ENCODE results near the gene SLC35E4.
A peak's percentile ranks its signal among the peaks of the same experiment; 100 is the strongest.

The SLC35E4 gene

GRCh38 chr22:30694640-30695350 lies 59.2 kb downstream of the SLC35E4 start, which contains the start of gene OSBP2:
Gene OSBP2, plus strand, starts transcription at chr22:30694874. Its CDS starts 36 bp downstream, at chr22:30694910.
- Histone ChIP-seq H2BK12ac (ENCODE audit: low read length) (no peak within 1 kb of the TSS), H4K12ac (ENCODE audit: low read depth, low read length) (peak within 1 kb of the TSS; percentile 63), H2BK120ac (ENCODE audit: insufficient read depth, low read length, poor library complexity) (no peak within 1 kb of the TSS), H3K9me3 (ENCODE audit: insufficient read depth, low read depth, low read length) (peaks cover 4% of the 10 kb centered on the region), H4K8ac (ENCODE audit: low read depth, low read length) (peak within 1 kb of the TSS; percentile 72), H3K79me1 (ENCODE audit: low read length) (peaks cover 4% of the 10 kb centered on the region), H3K23ac (ENCODE audit: low read length) (no peak within 1 kb of the TSS), H3K18ac (ENCODE audit: low read length) (peak within 1 kb of the TSS; percentile 87), H3K4me2 (ENCODE audit: low read length) (peak within 1 kb of the TSS; percentile 85), H3K9ac (ENCODE audit: low read length) (no peak within 1 kb of the TSS), H3K4me1 (ENCODE audit: control insufficient read depth in 1 of 2, insufficient read depth in 2 of 2, low read length in 2 of 2) (peaks cover 0 to 5% of the 10 kb centered on the region in 2 experiments), H4K91ac (ENCODE audit: low read depth, low read length) (peak within 1 kb of the TSS; percentile 15), H3K4me3 (ENCODE audit: low read depth, low read length) (peak within 1 kb of the TSS; percentile 73), H2BK5ac (ENCODE audit: low read depth, low read length, poor library complexity) (no peak within 1 kb of the TSS), H3K27ac (ENCODE audit: low read depth, low read length) (no peak within 1 kb of the TSS), H3K36me3 (ENCODE audit: control insufficient read depth in 1 of 2, insufficient read depth in 2 of 2, low read length in 2 of 2) (no peaks in the 10 kb centered on the region), H3K4ac (ENCODE audit: low read depth, low read length) (no peak within 1 kb of the TSS), H3K79me2 (ENCODE audit: control insufficient read depth, insufficient read depth, low read length, poor library complexity) (no peaks in the 10 kb centered on the region), H3K14ac (ENCODE audit: low read length) (peak within 1 kb of the TSS; percentile 29), H2AK5ac (ENCODE audit: low read length) (no peak within 1 kb of the TSS), H2AFZ (ENCODE audit: insufficient read depth, low read length, poor library complexity) (peak within 1 kb of the TSS; percentile 85), H3K27me3 (ENCODE audit: insufficient read depth, low read length) (peaks cover 16% of the 10 kb centered on the region)
- no CpG with 5 or more reads among the region's 88 CpGs for WGBS (ENCODE audit: extremely low coverage, insufficient coverage, insufficient read length)
- peak in 1 of 2 donors; percentile 18 for DNase-seq

- Histone ChIP-seq H3K79me1 (ENCODE audit: low read length) (peaks cover 4% of the 10 kb centered on the region), H3K36me3 (ENCODE audit: control insufficient read depth in 1 of 2, insufficient read depth in 2 of 2, low read length in 2 of 2) (no peaks in the 10 kb centered on the region), H3K4me1 (ENCODE audit: control insufficient read depth in 1 of 2, insufficient read depth in 2 of 2, low read length in 2 of 2) (peaks cover 0 to 5% of the 10 kb centered on the region in 2 experiments), H3K27ac (ENCODE audit: low read depth, low read length) (no peak overlapping the region), H3K4me2 (ENCODE audit: low read length) (peak overlapping the region; percentile 60), H4K8ac (ENCODE audit: low read depth, low read length) (no peak overlapping the region), H3K23ac (ENCODE audit: low read length) (no peak overlapping the region), H4K12ac (ENCODE audit: low read depth, low read length) (no peak overlapping the region), H4K91ac (ENCODE audit: low read depth, low read length) (no peak overlapping the region), H3K79me2 (ENCODE audit: control insufficient read depth, insufficient read depth, low read length, poor library complexity) (no peaks in the 10 kb centered on the region), H2BK12ac (ENCODE audit: low read length) (no peak overlapping the region), H3K27me3 (ENCODE audit: insufficient read depth, low read length) (peaks cover 16% of the 10 kb centered on the region), H3K14ac (ENCODE audit: low read length) (no peak overlapping the region), H2AK5ac (ENCODE audit: low read length) (no peak overlapping the region), H2BK5ac (ENCODE audit: low read depth, low read length, poor library complexity) (no peak overlapping the region), H3K9me3 (ENCODE audit: insufficient read depth, low read depth, low read length) (peaks cover 4% of the 10 kb centered on the region), H2AFZ (ENCODE audit: insufficient read depth, low read length, poor library complexity) (no peak overlapping the region), H3K18ac (ENCODE audit: low read length) (no peak overlapping the region), H3K4ac (ENCODE audit: low read depth, low read length) (no peak overlapping the region), H2BK120ac (ENCODE audit: insufficient read depth, low read length, poor library complexity) (no peak overlapping the region), H3K9ac (ENCODE audit: low read length) (no peak overlapping the region), H3K4me3 (ENCODE audit: low read depth, low read length) (no peak overlapping the region)
- WGBS (ENCODE audit: extremely low coverage, insufficient coverage, insufficient read length) = no CpG with 5 or more reads among the region's 15 CpGs
- no peak for DNase-seq
These were observed 59.8 kb downstream of the SLC35E4 start for GRCh38 chr22:30695351-30695851.

GRCh38 chr22:30695871-30696655 lies 60.5 kb downstream of the SLC35E4 start:
- peaks cover 4% of the 10 kb centered on the region for H3K79me1 ChIP-seq (ENCODE audit: low read length)
- peaks cover 0 to 5% of the 10 kb centered on the region in 2 experiments for H3K4me1 ChIP-seq (ENCODE audit: control insufficient read depth in 1 of 2, insufficient read depth in 2 of 2, low read length in 2 of 2)
- peaks cover 16% of the 10 kb centered on the region for H3K27me3 ChIP-seq (ENCODE audit: insufficient read depth, low read length)
- no peak overlapping the region for H2BK120ac ChIP-seq (ENCODE audit: insufficient read depth, low read length, poor library complexity)
- H3K4me2 ChIP-seq (ENCODE audit: low read length) = no peak overlapping the region
- no peak overlapping the region for H3K9ac ChIP-seq (ENCODE audit: low read length)
- no peak overlapping the region for H3K27ac ChIP-seq (ENCODE audit: low read depth, low read length)
- H2BK5ac ChIP-seq (ENCODE audit: low read depth, low read length, poor library complexity) = no peak overlapping the region
- no peak overlapping the region for H2AK5ac ChIP-seq (ENCODE audit: low read length)
- H3K23ac ChIP-seq (ENCODE audit: low read length) = peak overlapping the region; percentile 23
- H2BK12ac ChIP-seq (ENCODE audit: low read length) = no peak overlapping the region
- no peak overlapping the region for H3K14ac ChIP-seq (ENCODE audit: low read length)
- no peak overlapping the region for H4K12ac ChIP-seq (ENCODE audit: low read depth, low read length)
- DNase-seq = no peak
- no CpG with 5 or more reads among the region's 7 CpGs for WGBS (ENCODE audit: extremely low coverage, insufficient coverage, insufficient read length)
- no peak overlapping the region for H4K8ac ChIP-seq (ENCODE audit: low read depth, low read length)
- no peaks in the 10 kb centered on the region for H3K36me3 ChIP-seq (ENCODE audit: control insufficient read depth in 1 of 2, insufficient read depth in 2 of 2, low read length in 2 of 2)
- H3K79me2 ChIP-seq (ENCODE audit: control insufficient read depth, insufficient read depth, low read length, poor library complexity) = no peaks in the 10 kb centered on the region
- no peak overlapping the region for H2AFZ ChIP-seq (ENCODE audit: insufficient read depth, low read length, poor library complexity)
- no peak overlapping the region for H3K18ac ChIP-seq (ENCODE audit: low read length)
- peaks cover 4% of the 10 kb centered on the region for H3K9me3 ChIP-seq (ENCODE audit: insufficient read depth, low read depth, low read length)
- H3K4ac ChIP-seq (ENCODE audit: low read depth, low read length) = no peak overlapping the region
- no peak overlapping the region for H4K91ac ChIP-seq (ENCODE audit: low read depth, low read length)
- no peak overlapping the region for H3K4me3 ChIP-seq (ENCODE audit: low read depth, low read length)
